Stimulated activated naive CD4-positive, alpha-beta T cell (primary cell): ENCODE measurements around the gene ELF4.
A peak's percentile ranks its signal among the peaks of the same experiment; 100 is the strongest.

ENCODE experiments used
- DNase-seq, 6 experiments: peaks; one replicate each; lab custom pipeline; 2025; lab: John Stamatoyannopoulos, UW

Gene ELF4

GRCh38 chrX:130114141-130114588 lies 3.9 kb upstream of the ELF4 start:
- DNase-seq = no peak

GRCh38 chrX:130111220-130112154 lies 1.2 kb upstream of the ELF4 start:
- DNase-seq = no peak

- peak in 2 of 6 experiments; percentile 17 to 32 for DNase-seq
Observed at GRCh38 chrX:130109429-130110378, 593 bp downstream of the ELF4 start.

GRCh38 chrX:130108647-130109428 lies 1.5 kb downstream of the ELF4 start:
- peak in 2 of 6 experiments; percentile 5 to 21 for DNase-seq

GRCh38 chrX:130106071-130106470 lies 4.2 kb downstream of the ELF4 start:
- DNase-seq = no peak

- DNase-seq = no peak
Observed at GRCh38 chrX:130105244-130105643, 5.1 kb downstream of the ELF4 start.

- DNase-seq = no peak
Observed at GRCh38 chrX:130103605-130104004, 6.7 kb downstream of the ELF4 start.

GRCh38 chrX:130100180-130100579 lies 10.1 kb downstream of the ELF4 start:
- no peak for DNase-seq

- DNase-seq = no peak
Observed at GRCh38 chrX:130098210-130098552, 12.1 kb downstream of the ELF4 start.

GRCh38 chrX:130097507-130098209 lies 12.6 kb downstream of the ELF4 start:
- peak in 3 of 6 experiments; percentile 28 to 38 (median 36) for DNase-seq

- DNase-seq = no peak
Observed at GRCh38 chrX:130095249-130096030, 14.9 kb downstream of the ELF4 start.

- DNase-seq = no peak
Observed at GRCh38 chrX:130094696-130095095, 15.6 kb downstream of the ELF4 start.

- DNase-seq = no peak
Observed at GRCh38 chrX:130093271-130093670, 17.0 kb downstream of the ELF4 start.

- peak; percentile 55 to 89 (median 79) for DNase-seq
Observed at GRCh38 chrX:130091980-130092522, 18.2 kb downstream of the ELF4 start.

- DNase-seq = peak in 1 of 6 experiments; percentile 2
Observed at GRCh38 chrX:130090364-130090763, 19.9 kb downstream of the ELF4 start.

- DNase-seq = peak; percentile 22 to 78 (median 60)
Observed at GRCh38 chrX:130086447-130087206, 23.7 kb downstream of the ELF4 start.

- DNase-seq = no peak
Observed at GRCh38 chrX:130085551-130086446, 24.5 kb downstream of the ELF4 start.

- peak in 1 of 6 experiments; percentile 7 for DNase-seq
Observed at GRCh38 chrX:130084631-130085237, 25.6 kb downstream of the ELF4 start.
